Stimulated activated naive CD8-positive, alpha-beta T cell treated with anti-CD3 and anti-CD28 coated beads, Interleukin-15, amount 100 ng/mL, for 72 hours (primary cell): ENCODE measurements around the gene TNRC6C.
A peak's percentile ranks its signal among the peaks of the same experiment; 100 is the strongest.
"Not testable (repeated sequence)": the region's sequence is repeated elsewhere in the genome, so short reads cannot be mapped to it uniquely, and the experiment has no call there.

Experiments used
- ATAC-seq: fragments of 150-1000 bp; cut with Tn5 transposase; 2 replicates; pipeline ENCODE4 v1.10.0; 2021; ENCODE audit warnings: mild to moderate bottlenecking, moderate library complexity
- DNase-seq, 2 donors: peaks; one replicate each; pipeline ENCODE4 v3.0.0; 2021 to 2022
- H3K27ac Mint-ChIP-seq, 2 donors: one replicate each; pipeline ENCODE4 v1.8.0; 2022; ENCODE audit warnings: mild to moderate bottlenecking in 2 of 2, mixed read lengths in 2 of 2, moderate library complexity in 2 of 2
- H3K27me3 Mint-ChIP-seq: one replicate; pipeline ENCODE4 v1.8.0; 2022; ENCODE audit warnings: mixed read lengths
- H3K4me1 Mint-ChIP-seq: one replicate; pipeline ENCODE4 v1.8.0; 2022; ENCODE audit warnings: mild to moderate bottlenecking, mixed read lengths
- H3K4me3 Mint-ChIP-seq, 2 donors: one replicate each; pipeline ENCODE4 v1.8.0; 2022; ENCODE audit warnings: mild to moderate bottlenecking in 2 of 2, mixed read lengths in 2 of 2, moderate library complexity in 1 of 2
- H3K9me3 Mint-ChIP-seq, 2 donors: one replicate each; pipeline ENCODE4 v1.8.0; 2022; ENCODE audit warnings: mixed read lengths in 2 of 2

TNRC6C gene

DNA sequence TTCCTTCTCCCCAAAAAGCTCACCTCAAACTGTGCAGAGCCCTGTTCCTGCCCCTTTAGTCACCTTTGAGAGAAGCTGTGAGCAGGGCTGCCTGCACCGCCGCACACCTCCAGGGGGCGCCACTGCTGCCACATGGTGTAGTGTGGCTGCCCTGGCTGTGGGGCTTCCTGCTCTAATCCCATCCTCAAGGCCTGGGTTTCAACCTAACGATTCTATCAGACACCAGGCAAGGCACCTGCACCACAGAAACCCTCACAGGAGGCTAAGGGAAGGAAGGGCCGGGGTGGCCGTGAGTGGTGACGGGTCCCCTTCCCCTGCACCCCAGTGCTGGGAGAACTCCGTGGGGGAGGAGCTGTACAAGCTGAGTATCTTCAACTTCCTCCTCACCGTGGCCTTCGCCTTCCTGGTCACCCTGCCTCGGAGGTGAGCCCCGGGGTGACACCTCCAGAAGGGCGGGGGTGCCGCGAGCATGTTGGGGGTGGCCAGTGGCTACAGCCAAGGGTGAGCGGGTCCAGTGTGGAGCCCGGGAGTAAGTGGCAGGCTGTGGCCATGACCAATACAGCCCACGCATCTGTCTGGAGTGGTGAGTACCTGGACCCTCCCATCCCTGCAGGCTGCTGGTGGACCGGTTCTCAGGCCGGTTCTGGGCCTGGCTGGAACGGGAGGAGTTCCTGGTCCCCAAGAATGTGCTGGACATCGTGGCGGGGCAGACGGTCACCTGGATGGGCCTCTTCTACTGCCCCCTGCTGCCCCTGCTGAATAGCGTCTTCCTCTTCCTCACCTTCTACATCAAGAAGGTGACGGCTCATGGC, 179.1 kb downstream of the TNRC6C start:
- Mint-ChIP-seq H3K27me3 (no peaks in the 10 kb centered on the region), H3K9me3 (no peaks in the 10 kb centered on the region), H3K4me3 (peak overlapping the region in 1 of 2 donors; percentile 54), H3K27ac (peak overlapping the region in 1 of 2 donors; percentile 94), H3K4me1 (peaks cover 97% of the 10 kb centered on the region)
- peak in 1 of 2 donors; percentile 46 for DNase-seq
- ATAC-seq: peak; percentile 14

DNA sequence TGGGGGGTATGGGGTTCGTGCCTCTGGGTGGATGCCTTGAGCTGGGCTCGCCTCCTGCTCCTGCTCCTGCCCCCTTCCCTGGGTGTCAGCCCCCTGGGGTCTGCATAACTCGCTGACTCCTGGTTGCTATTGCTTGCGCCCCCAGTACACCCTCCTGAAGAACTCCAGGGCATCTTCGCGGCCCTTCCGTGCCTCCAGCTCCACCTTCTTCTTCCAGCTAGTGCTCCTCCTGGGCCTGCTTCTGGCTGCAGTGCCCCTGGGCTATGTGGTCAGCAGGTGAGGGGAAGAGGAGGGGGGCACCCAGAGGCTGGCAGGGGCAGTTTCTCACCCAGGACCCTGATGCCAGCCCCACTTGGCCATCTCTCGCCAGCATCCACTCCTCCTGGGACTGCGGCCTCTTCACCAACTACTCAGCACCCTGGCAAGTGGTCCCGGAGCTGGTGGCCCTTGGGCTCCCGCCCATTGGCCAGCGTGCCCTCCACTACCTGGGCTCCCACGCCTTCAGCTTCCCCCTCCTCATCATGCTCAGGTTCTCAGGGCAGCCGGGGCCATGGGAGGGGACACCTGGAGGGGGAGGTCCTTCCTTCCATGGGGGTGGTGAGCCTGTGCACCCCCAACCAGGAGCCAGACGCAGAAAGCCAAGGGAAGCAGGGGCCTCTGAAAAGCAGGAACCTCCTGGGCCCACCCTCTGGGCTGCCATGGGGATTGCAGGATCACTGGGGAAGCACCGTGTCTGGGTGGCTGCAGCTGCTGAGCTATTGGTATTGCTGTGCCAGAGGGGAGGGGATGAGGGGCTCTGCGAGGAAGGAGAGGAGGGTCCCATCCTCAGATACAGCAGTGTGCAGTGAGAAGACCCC, 179.9 kb downstream of the TNRC6C start:
- no peaks in the 10 kb centered on the region for H3K27me3 Mint-ChIP-seq
- ATAC-seq (no peak), DNase-seq (peak in 1 of 2 donors; percentile 24)
- peak overlapping the region; percentile 31 to 54 for H3K4me3 Mint-ChIP-seq
- peaks cover 97% of the 10 kb centered on the region for H3K4me1 Mint-ChIP-seq
- no peaks in the 10 kb centered on the region for H3K9me3 Mint-ChIP-seq
- peak overlapping the region in 1 of 2 donors; percentile 94 for H3K27ac Mint-ChIP-seq

DNA sequence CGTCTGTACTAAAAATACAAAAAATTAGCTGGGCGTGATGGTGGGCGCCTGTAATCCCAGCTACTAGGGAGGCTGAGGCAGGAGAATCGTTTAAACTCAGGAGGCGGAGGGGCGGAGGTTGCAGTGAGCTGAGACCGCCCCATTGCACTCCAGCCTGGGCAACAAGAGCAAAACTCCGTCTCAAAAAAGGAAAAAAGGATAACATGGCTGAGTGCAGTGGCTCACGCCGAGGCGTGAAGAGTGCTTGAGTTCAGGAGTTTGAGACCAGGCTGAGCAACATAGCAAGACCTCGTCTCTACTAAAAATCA, 181.3 kb downstream of the TNRC6C start:
- Mint-ChIP-seq H3K27ac (peak overlapping the region in 1 of 2 donors; percentile 74), H3K4me1 (peaks cover 97% of the 10 kb centered on the region), H3K4me3 (peak overlapping the region in 1 of 2 donors; percentile 38)
- DNase-seq, ATAC-seq, H3K9me3 Mint-ChIP-seq, H3K27me3 Mint-ChIP-seq: not testable (repeated sequence)

DNA sequence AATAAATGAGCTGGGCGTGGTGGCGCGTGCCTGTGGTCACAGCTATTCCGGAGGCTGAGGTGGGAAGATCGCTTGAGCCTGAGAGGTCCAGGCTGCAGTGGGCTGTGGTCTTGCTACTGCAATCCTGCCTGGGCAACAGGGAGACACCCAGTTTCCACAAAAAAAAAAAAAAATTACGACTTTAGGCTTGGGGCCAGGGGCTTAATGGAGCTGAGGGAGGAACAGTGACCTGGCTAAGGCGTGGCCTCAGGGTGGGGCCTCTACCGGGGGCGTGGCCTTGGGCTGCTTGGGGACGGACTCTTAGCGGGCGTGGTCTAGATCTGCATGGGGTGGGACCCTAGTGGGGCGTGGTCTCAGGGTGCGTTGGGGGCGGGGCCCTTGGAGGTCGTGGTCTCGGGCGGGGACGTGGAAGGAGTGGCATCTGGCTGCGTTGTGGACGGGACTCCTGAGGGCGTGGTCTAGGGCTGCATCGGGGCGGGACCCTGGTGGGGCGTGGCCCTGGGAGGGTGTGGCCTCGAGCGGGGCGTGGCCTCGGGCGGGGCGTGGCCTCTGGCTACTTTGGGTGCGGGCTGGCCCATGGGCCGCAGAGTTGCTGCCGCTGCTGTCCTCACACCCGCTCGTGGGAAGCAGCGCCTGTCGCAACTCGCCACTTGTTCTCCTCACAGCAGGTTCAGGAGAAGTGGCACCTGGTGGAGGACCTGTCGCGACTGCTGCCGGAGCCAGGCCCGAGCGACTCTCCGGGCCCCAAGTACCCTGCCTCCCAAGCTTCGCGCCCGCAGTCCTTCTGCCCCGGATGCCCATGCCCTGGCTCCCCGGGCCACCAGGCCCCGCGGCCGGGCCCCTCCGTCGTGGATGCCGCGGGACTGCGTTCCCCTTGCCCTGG, 181.9 kb downstream of the TNRC6C start:
- Mint-ChIP-seq H3K4me1 (peaks cover 92% of the 10 kb centered on the region), H3K9me3 (no peaks in the 10 kb centered on the region), H3K4me3 (peak overlapping the region; percentile 30 to 38), H3K27ac (peak overlapping the region in 1 of 2 donors; percentile 35), H3K27me3 (no peaks in the 10 kb centered on the region)
- DNase-seq (peak; percentile 98 to 100), ATAC-seq (peak; percentile 89)

DNA sequence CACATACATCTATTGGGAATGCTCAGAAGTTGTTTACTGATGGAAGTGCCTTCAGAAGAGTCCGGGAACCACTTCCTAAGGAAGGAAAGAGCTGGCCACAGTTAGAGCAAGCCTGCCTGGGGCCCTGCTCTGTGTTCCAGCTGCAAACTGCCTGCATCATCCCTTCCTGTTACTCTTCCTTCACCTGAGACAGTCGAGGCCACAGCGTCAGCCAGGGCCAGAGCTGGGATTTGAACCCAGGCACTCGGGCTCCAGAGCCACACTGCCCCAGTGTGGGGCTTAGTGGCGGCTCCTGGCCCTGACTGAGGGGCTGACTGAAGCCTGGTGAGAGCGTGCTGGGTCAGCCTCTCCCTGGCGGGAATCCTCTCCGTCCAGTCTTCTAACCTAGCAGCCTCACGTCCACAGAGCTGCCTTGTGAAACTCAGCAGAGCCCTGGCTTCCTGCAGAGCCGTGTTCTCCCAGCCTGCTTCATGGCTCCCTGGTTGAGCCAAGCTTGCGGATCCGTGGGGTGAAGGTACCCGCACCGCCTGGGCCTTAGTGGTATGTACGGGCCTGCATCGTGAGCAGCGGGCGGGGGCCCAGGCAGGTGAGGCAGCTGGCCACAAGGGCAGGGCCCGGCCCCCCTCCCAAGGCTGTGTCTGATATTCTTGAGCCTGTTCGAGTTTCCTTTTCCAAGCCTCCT, 183.1 kb downstream of the TNRC6C start:
- Mint-ChIP-seq H3K27ac (peak overlapping the region in 1 of 2 donors; percentile 78), H3K4me3 (no peak overlapping the region), H3K9me3 (no peaks in the 10 kb centered on the region), H3K4me1 (peaks cover 81% of the 10 kb centered on the region), H3K27me3 (no peaks in the 10 kb centered on the region)
- no peak for DNase-seq
- no peak for ATAC-seq

DNA sequence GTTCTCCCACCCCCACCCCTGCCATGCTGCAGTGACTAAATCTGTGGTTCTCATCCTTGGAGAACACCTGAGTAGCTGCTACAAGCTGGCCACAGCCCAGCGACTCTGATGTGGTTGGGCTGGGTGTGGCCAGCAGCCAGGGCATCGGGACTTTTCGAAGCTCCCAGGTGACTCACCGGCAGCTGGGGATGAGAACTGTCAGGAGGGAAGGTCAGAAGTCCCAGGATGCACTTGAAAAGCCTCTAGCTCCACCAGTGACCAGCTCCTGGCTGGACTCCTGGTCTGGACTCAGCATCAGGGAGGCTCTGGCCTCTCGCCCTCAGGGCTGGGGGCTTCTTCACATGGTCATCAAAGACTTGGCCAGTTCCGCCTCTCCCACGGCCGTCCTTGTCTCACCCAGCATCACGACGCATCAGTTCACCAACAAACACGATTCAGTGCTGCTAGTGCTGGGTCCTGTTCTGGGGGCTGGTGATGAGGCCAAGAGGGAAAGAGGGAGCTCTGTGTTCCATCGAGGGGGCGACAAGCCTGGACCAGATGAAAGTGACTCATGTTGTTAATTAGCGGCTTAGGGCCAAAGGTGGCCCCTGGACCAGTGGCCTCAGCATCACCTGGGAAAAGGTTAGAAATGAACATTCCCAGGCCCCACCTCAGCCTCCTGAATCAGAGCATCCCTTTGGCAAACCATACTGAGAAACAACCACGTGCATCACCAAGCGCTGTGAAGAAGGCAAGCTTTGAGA, 183.8 kb downstream of the TNRC6C start:
- H3K9me3 Mint-ChIP-seq: no peaks in the 10 kb centered on the region
- H3K4me1 Mint-ChIP-seq: peaks cover 81% of the 10 kb centered on the region
- H3K4me3 Mint-ChIP-seq: no peak overlapping the region
- peak overlapping the region in 1 of 2 donors; percentile 78 for H3K27ac Mint-ChIP-seq
- ATAC-seq (no peak), DNase-seq (no peak)
- H3K27me3 Mint-ChIP-seq: no peaks in the 10 kb centered on the region

DNA sequence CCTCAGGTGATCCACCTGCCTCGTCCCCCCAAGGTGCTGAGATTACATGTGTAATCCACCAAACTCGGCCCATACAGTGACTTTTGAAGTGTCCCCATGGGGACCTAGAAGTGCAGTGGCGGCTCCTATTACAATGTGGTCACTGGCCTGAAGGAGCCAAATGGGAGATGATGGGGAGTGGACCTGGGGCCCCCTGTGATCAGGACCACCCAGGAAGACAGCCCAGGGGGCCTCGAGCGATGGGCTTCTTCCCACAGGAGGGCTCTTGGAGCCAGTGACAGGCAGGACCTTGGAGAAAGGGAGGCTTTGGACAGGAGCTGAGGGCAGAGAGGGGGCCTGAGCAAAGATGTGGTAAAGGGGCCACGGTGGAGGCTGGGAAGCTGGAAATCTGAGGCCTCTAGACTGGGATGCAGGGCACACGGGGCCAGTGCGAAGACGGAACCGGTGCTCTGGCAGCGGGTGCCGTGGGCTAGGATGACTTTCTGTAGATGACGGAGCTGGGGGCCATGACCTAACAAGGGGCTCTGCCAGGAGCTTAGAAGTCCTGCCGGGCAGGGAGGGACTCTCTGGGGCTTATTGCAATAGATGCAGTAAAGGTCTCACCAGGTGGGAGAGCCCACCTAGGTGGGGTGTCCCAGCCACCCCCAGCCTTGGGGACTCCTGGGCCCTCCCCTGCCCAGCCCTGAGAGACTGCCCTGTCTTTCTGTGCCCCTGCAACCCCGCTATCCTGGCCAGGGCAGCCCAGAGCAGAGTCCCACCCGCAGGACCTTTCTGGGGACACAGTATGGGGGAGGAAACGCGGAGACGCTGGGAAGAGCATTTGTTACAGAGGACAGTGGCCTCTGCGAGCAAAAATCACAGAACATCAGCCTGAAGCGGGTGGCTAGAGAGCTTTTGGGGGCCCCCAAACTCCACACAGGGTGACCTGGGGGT, 185.0 kb downstream of the TNRC6C start:
- peak overlapping the region; percentile 62 to 97 for H3K27ac Mint-ChIP-seq
- H3K27me3 Mint-ChIP-seq: no peaks in the 10 kb centered on the region
- H3K4me1 Mint-ChIP-seq: peaks cover 81% of the 10 kb centered on the region
- ATAC-seq (no peak), DNase-seq (no peak)
- H3K4me3 Mint-ChIP-seq: no peak overlapping the region
- H3K9me3 Mint-ChIP-seq: no peaks in the 10 kb centered on the region

DNA sequence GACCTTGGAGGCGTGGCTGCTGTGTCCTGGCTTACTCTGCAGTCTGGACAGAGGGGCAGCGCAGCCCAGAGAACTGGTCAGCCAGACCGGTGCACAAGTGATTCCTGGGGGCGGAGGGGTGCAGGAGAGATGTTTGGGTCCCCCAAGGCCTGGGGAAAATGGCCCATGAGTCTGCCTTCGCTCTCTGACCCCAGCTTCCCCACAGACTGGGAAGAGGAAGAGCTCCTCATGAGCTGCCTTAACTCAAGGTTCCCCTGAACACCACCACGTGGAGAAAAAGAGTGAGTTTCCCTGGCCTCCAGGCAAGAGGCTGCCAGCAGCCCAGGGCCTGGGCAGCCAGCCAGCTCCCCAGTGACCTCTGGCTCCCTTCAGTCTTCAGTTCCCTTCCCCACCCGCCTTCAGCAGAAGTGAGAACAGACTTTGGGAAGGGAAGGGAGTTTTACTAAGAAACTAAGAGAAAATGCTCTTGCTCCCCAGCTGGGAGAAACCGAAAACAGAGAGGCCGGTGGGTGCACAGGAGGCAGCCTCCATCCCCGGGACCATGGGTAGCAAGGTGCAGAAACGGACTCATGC, 185.7 kb downstream of the TNRC6C start:
- Mint-ChIP-seq H3K4me3 (no peak overlapping the region), H3K27ac (peak overlapping the region in 1 of 2 donors; percentile 71), H3K27me3 (no peaks in the 10 kb centered on the region), H3K9me3 (no peaks in the 10 kb centered on the region), H3K4me1 (peaks cover 78% of the 10 kb centered on the region)
- no peak for ATAC-seq
- no peak for DNase-seq

DNA sequence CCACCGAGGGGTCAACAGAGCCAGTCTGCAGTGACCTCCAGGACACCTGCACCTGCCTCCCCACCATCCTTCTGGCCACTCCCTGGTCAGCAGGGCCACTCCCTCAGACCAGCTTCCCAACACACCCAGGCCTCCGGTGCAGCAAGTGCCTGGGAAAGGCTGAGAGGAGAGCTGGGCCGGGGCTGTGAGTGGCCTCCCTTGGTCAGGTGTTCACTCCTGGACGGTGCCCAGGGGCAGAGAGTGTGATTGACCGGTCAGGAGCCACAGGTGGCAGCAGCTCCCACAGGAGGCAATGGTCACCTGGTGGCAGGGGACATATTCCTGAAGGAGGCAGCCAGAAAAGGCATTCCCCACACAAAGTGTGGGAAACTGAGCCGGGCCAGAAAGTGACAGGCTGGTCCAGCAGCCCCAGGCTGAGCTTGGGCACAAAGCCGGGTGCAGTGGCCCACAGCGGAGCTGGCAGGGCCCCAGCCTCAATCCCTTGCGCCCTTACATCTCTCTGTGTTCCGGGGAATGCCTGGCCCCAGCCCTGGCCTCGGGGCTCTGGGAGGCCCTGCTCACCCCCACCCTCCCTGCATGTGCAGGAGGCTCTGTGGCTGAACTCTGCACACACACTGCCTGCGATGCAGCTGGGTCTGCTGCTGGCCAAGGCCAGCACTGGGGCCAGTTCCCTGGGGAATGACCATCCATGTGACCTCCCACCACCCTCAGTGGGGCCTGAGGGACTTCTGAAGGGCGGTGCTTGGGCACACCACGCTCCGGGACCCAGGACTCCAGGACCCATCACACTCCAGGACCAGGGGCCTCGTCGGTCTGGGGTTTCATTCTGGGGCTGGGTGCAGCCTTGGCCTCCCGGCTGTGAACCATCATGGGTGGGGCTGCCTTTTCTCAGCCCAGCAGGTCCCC, 186.5 kb downstream of the TNRC6C start:
- H3K27me3 Mint-ChIP-seq: no peaks in the 10 kb centered on the region
- DNase-seq: no peak
- no peak overlapping the region for H3K4me3 Mint-ChIP-seq
- no peaks in the 10 kb centered on the region for H3K9me3 Mint-ChIP-seq
- ATAC-seq: no peak
- peaks cover 70% of the 10 kb centered on the region for H3K4me1 Mint-ChIP-seq
- H3K27ac Mint-ChIP-seq: peak overlapping the region in 1 of 2 donors; percentile 71

DNA sequence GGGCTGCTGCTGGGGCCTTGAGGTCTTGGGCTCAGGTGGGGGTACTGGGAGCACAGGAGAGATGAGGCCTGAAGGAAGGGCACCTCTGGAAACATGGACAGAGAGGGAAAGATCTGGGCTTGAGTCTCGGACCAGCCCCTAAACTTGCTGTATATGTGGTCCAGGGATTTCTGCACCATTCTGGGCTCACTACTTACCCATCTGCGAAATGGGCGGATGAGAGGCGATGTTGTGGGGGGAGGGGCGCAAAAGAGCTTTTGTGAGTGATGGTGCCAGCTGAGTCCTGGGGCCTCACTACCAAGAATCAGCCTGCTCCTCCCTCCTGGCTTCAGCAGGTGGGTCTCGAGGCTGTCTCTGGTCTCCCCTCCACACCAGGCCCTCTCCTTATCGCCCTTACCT, 188.0 kb downstream of the TNRC6C start:
- peak overlapping the region; percentile 16 to 78 for H3K27ac Mint-ChIP-seq
- no peaks in the 10 kb centered on the region for H3K9me3 Mint-ChIP-seq
- no peak for DNase-seq
- ATAC-seq: no peak
- no peak overlapping the region for H3K4me3 Mint-ChIP-seq
- no peaks in the 10 kb centered on the region for H3K27me3 Mint-ChIP-seq
- peaks cover 58% of the 10 kb centered on the region for H3K4me1 Mint-ChIP-seq

DNA sequence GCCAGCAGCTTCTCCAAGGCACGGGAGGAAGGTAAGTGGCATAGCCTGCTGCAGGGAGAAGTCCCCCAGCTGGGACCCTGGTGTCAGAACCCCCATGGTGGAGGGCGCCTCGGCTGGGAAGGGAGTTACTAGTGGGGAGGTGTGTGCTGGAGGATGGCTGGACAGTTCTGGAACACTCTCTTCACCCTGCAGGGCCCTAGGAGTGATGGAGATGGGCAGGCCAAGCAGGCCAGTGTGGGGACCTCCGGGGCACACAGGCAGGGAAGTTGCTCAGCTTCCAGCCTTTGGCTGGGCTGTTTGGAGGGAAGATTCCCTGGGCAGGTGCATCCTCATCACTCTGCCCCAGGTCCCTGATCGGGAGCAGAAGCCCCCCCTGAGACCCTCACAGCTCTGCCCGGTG, 188.4 kb downstream of the TNRC6C start:
- peak overlapping the region in 1 of 2 donors; percentile 34 for H3K27ac Mint-ChIP-seq

DNA sequence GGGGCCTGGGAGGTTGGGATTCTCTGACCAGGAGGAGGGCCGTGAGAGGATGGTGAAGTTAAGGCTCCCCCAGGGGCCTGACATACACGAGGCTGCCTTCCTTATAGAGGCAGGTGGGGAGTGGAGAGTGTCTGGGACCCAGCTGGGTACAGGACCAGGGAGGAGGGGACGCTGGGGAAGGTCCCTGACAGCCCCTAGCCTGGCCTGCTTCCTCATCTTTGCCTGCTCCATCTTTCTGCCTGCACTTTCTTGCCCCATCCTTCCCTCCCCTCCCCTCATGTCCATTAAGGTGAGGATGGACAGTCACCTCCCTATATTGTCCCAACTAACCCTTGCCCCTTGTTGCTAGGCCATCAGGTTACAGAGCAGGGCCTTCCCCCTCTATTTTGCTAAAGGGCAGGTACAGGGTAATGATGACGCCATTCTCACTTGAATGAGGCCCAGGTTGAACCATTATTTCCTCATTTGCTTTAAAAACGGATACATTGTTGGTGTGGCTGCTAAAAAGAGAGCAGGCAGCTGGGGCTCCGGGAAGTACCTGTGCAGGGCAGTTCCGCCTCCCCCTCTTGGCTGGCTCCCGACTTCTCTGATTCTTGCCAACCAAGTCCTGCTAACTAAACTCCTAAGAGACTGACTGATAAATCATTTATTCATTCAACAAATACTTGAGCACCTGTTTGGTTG, 189.0 kb downstream of the TNRC6C start:
- H3K9me3 Mint-ChIP-seq: no peaks in the 10 kb centered on the region
- no peak for DNase-seq
- no peaks in the 10 kb centered on the region for H3K27me3 Mint-ChIP-seq
- H3K4me3 Mint-ChIP-seq: no peak overlapping the region
- ATAC-seq: peak; percentile 35
- H3K27ac Mint-ChIP-seq: peak overlapping the region; percentile 34 to 64
- peaks cover 49% of the 10 kb centered on the region for H3K4me1 Mint-ChIP-seq

More for the DNA sequence above, 188.4 kb downstream of the TNRC6C start:
- DNase-seq (no peak), ATAC-seq (no peak)
- Mint-ChIP-seq H3K4me3 (peak overlapping the region in 1 of 2 donors; percentile 43), H3K27me3 (no peaks in the 10 kb centered on the region), H3K9me3 (no peaks in the 10 kb centered on the region), H3K4me1 (peaks cover 54% of the 10 kb centered on the region)
